ENCODE data around the gene GTPBP3. TPM values are rescaled to one million over a fixed set of nuclear protein-coding genes. Genes with fewer than 3 reads are reported as not detected.
"Not testable (repeated sequence)": the region's sequence is repeated elsewhere in the genome, so short reads cannot be mapped to it uniquely, and the experiment has no call there.

GTPBP3 gene
- total RNA-seq, 4 donors from 2014 or later, result 15.9 to 59.4 (median 28.8) TPM

GRCh38 chr19:17353386-17353785 is 16.0 kb downstream of the GTPBP3 start:
- TF ChIP-seq POLR2A (IDR thresholded peaks at IDR 0.05), result no peak
- no peak for TF ChIP-seq CTCF (IDR thresholded peaks at IDR 0.05)
- no peak for TF ChIP-seq EP300 (IDR thresholded peaks at IDR 0.05)
- DNase-seq (ENCODE audit: low spot score in 2 of 2), result no peak
- 77 to 78% methylated on average over 8 of the region's 8 CpGs for WGBS, 2 donors
- Histone ChIP-seq H3K9me3 (no peaks in the 10 kb centered on the region), H3K27ac (no peak overlapping the region), H3K36me3 (no peaks in the 10 kb centered on the region), H3K27me3 (peaks cover 0 to 17% of the 10 kb centered on the region in 2 donors), H3K4me3 (no peak overlapping the region), H3K4me1 (peaks cover 0 to 11% (median 2%) of the 10 kb centered on the region in 4 donors)

DNA sequence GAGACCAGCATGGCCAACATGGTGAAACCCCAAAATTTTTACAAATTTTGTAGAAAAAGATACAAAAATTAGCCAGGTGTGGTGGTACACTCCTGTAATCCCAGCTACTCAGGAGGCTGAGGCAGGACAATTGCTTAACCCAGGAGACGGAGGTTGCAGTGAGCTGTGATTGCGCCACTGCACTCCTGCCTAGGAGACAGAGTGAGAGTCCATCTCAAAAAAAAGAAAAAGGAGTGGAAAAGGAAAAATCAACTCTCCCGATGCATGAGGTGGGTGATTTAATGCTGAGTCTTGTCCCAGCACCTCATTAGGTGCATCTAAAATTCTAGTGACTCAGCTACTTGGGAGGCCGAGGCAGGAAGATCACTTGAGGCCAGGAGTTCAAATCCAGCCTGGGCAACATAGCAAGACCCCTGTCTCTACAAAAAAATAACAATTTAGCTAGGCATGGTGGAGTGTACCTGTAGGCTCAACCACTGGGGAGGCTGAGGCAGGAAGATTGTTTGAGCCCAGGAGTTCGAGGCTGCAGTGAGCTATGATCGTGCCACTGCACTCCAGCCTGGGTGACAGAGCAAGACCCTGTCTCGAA is 19.8 kb downstream of the GTPBP3 start:
- WGBS, 2 donors, result 85 to 88% methylated on average over 7 of the region's 7 CpGs
- Histone ChIP-seq H3K36me3 (no peaks in the 10 kb centered on the region), H3K4me1 (no peaks in the 10 kb centered on the region), H3K9me3 (no peaks in the 10 kb centered on the region), H3K27ac (peak overlapping the region in 1 of 4 donors; percentile 38), H3K4me3 (no peak overlapping the region), H3K27me3 (no peaks in the 10 kb centered on the region)
- no peak for DNase-seq (ENCODE audit: low spot score in 2 of 2)
- TF ChIP-seq EP300 (IDR thresholded peaks at IDR 0.05), result no peak
- TF ChIP-seq POLR2A (IDR thresholded peaks at IDR 0.05), result no peak
- no peak for TF ChIP-seq CTCF (IDR thresholded peaks at IDR 0.05)

- Histone ChIP-seq H3K4me1 (no peaks in the 10 kb centered on the region), H3K36me3 (no peaks in the 10 kb centered on the region), H3K9me3 (no peaks in the 10 kb centered on the region), H3K27me3 (no peaks in the 10 kb centered on the region), H3K27ac (peak overlapping the region in 2 of 4 donors; percentile 19 to 38), H3K4me3 (no peak overlapping the region)
- DNase-seq (ENCODE audit: low spot score in 2 of 2), result no peak
- 65 to 73% methylated on average over 11 of the region's 11 CpGs for WGBS, 2 donors
- no peak for TF ChIP-seq CTCF (IDR thresholded peaks at IDR 0.05)
- TF ChIP-seq EP300 (IDR thresholded peaks at IDR 0.05), result no peak
- TF ChIP-seq POLR2A (IDR thresholded peaks at IDR 0.05), result no peak
Observed at GRCh38 chr19:17357724-17358123, 20.4 kb downstream of the GTPBP3 start.

GRCh38 chr19:17358395-17358794 is 21.0 kb downstream of the GTPBP3 start:
- peak in 1 of 2 donors; percentile 45 for TF ChIP-seq EP300 (IDR thresholded peaks at IDR 0.05)
- no peak for TF ChIP-seq POLR2A (IDR thresholded peaks at IDR 0.05)
- H3K27ac ChIP-seq, result peak overlapping the region in 2 of 4 donors; percentile 19 to 38
- no peak for DNase-seq (ENCODE audit: low spot score in 2 of 2)
- WGBS, 2 donors, result 41 to 54% methylated on average over 6 of the region's 7 CpGs
- H3K36me3 ChIP-seq, result no peaks in the 10 kb centered on the region
- no peaks in the 10 kb centered on the region for H3K27me3 ChIP-seq
- H3K4me1 ChIP-seq, result no peaks in the 10 kb centered on the region
- no peaks in the 10 kb centered on the region for H3K9me3 ChIP-seq
- no peak overlapping the region for H3K4me3 ChIP-seq

- Histone ChIP-seq H3K4me1 (no peaks in the 10 kb centered on the region), H3K27me3 (no peaks in the 10 kb centered on the region), H3K4me3 (no peak overlapping the region), H3K27ac (no peak overlapping the region), H3K36me3 (no peaks in the 10 kb centered on the region), H3K9me3 (no peaks in the 10 kb centered on the region)
- no peak for DNase-seq (ENCODE audit: low spot score in 2 of 2)
- WGBS, 2 donors, result 76 to 77% methylated on average over 6 of the region's 6 CpGs
- TF ChIP-seq EP300 (IDR thresholded peaks at IDR 0.05) (no peak), POLR2A (IDR thresholded peaks at IDR 0.05) (no peak), CTCF (IDR thresholded peaks at IDR 0.05) (no peak)
Observed at GRCh38 chr19:17359905-17360800, 22.8 kb downstream of the GTPBP3 start.

GRCh38 chr19:17363852-17364605 is 26.7 kb downstream of the GTPBP3 start:
- H3K27ac ChIP-seq; DNase-seq (ENCODE audit: low spot score in 2 of 2): not testable (repeated sequence)
- 88 to 89% methylated on average over 20 of the region's 20 CpGs for WGBS, 2 donors

More at GRCh38 chr19:17363852-17364605, 26.7 kb downstream of the GTPBP3 start:
- not testable (repeated sequence) for H3K4me3 ChIP-seq, H3K36me3 ChIP-seq, H3K4me1 ChIP-seq, H3K27me3 ChIP-seq, H3K9me3 ChIP-seq

Measured in tibial nerve (tissue), 4 donors.